ENCODE measurements around the gene POLK.

- TF ChIP-seq PAX5 (IDR thresholded peaks at IDR 0.05; ENCODE audit: insufficient read depth, low read length, severe bottlenecking) (no peak), POLR2A (IDR thresholded peaks at IDR 0.05; ENCODE audit: low read depth, low read length) (no peak), POLR2AphosphoS5 (IDR thresholded peaks at IDR 0.05; ENCODE audit: low read depth, low read length) (no peak), TAF1 (IDR thresholded peaks at IDR 0.05; ENCODE audit: low read depth, low read length) (no peak)
Measured at GRCh38 chr5:75640395-75640794, 128.7 kb downstream of the POLK start.
